ENCODE measurements around the gene SMURF1. TPM values are rescaled to one million over a fixed set of nuclear protein-coding genes. Genes with fewer than 3 reads are reported as not detected.

SMURF1 gene
- total RNA-seq, 2 experiments from 2014 or later, result 12.9 to 13.9 TPM

- H3K27ac Mint-ChIP-seq, result no peak overlapping the region
- CTCF ChIA-PET, result interaction anchor here (1.0 to 1.4 kb wide), 2 partner anchors 9 to 177 kb away, joined by 3 to 4 read pairs; no protein-coding TSS in a partner anchor
- no peak for DNase-seq
- ATAC-seq, result no peak
- peaks cover 21% of the 10 kb centered on the region for H3K4me1 Mint-ChIP-seq
- H3K9me3 Mint-ChIP-seq (ENCODE audit: low read depth), result no peaks in the 10 kb centered on the region
- no peaks in the 10 kb centered on the region for H3K27me3 Mint-ChIP-seq
- H3K36me3 Mint-ChIP-seq, result peaks cover 4% of the 10 kb centered on the region
- H3K4me3 Mint-ChIP-seq, result no peak overlapping the region
These were observed 8.0 kb downstream of the SMURF1 start for GRCh38 chr7:99135938-99136337.

GRCh38 chr7:99133766-99134564 is 9.9 kb downstream of the SMURF1 start:
- Mint-ChIP-seq H3K4me3 (no peak overlapping the region), H3K9me3 (ENCODE audit: low read depth) (no peaks in the 10 kb centered on the region), H3K27me3 (no peaks in the 10 kb centered on the region), H3K36me3 (no peaks in the 10 kb centered on the region), H3K27ac (no peak overlapping the region), H3K4me1 (peaks cover 12% of the 10 kb centered on the region)
- DNase-seq (no peak), ATAC-seq (no peak)
- CTCF ChIA-PET, result no interaction called here

GRCh38 chr7:99132595-99133321 is 11.2 kb downstream of the SMURF1 start:
- no peaks in the 10 kb centered on the region for H3K9me3 Mint-ChIP-seq (ENCODE audit: low read depth)
- no peak overlapping the region for H3K27ac Mint-ChIP-seq
- no peak overlapping the region for H3K4me3 Mint-ChIP-seq
- DNase-seq, result no peak
- no peaks in the 10 kb centered on the region for H3K36me3 Mint-ChIP-seq
- CTCF ChIA-PET, result no interaction called here
- no peak for ATAC-seq
- peaks cover 5% of the 10 kb centered on the region for H3K4me1 Mint-ChIP-seq
- H3K27me3 Mint-ChIP-seq, result no peaks in the 10 kb centered on the region

GRCh38 chr7:99131290-99131689 is 12.6 kb downstream of the SMURF1 start:
- CTCF ChIA-PET, result interaction anchor here (0.6 kb wide), 1 partner anchor 13 kb away, joined by 3 read pairs; no protein-coding TSS in a partner anchor
- Mint-ChIP-seq H3K36me3 (no peaks in the 10 kb centered on the region), H3K4me3 (no peak overlapping the region), H3K27ac (no peak overlapping the region), H3K4me1 (peaks cover 5% of the 10 kb centered on the region), H3K27me3 (no peaks in the 10 kb centered on the region), H3K9me3 (ENCODE audit: low read depth) (no peaks in the 10 kb centered on the region)
- ATAC-seq, result no peak
- DNase-seq, result no peak

- DNase-seq, result no peak
- Mint-ChIP-seq H3K27ac (no peak overlapping the region), H3K27me3 (no peaks in the 10 kb centered on the region), H3K9me3 (ENCODE audit: low read depth) (no peaks in the 10 kb centered on the region), H3K4me1 (peaks cover 5% of the 10 kb centered on the region), H3K36me3 (no peaks in the 10 kb centered on the region), H3K4me3 (no peak overlapping the region)
- ATAC-seq, result no peak
- CTCF ChIA-PET, result interaction anchor here (1.3 kb wide), 1 partner anchor 12 kb away, joined by 3 read pairs; no protein-coding TSS in a partner anchor
These were observed 14.4 kb downstream of the SMURF1 start for GRCh38 chr7:99129536-99129935.

- Mint-ChIP-seq H3K27me3 (no peaks in the 10 kb centered on the region), H3K9me3 (ENCODE audit: low read depth) (no peaks in the 10 kb centered on the region), H3K4me3 (no peak overlapping the region), H3K4me1 (peaks cover 3% of the 10 kb centered on the region), H3K36me3 (no peaks in the 10 kb centered on the region), H3K27ac (no peak overlapping the region)
- DNase-seq (no peak), ATAC-seq (no peak)
- CTCF ChIA-PET, result no interaction called here
These were observed 14.9 kb downstream of the SMURF1 start for GRCh38 chr7:99129001-99129400.

GRCh38 chr7:99128076-99128950 is 15.6 kb downstream of the SMURF1 start:
- Mint-ChIP-seq H3K4me1 (peaks cover 6% of the 10 kb centered on the region), H3K27me3 (no peaks in the 10 kb centered on the region), H3K9me3 (ENCODE audit: low read depth) (no peaks in the 10 kb centered on the region), H3K27ac (no peak overlapping the region), H3K36me3 (no peaks in the 10 kb centered on the region), H3K4me3 (no peak overlapping the region)
- DNase-seq (no peak), ATAC-seq (no peak)
- CTCF ChIA-PET, result no interaction called here

GRCh38 chr7:99127636-99128035 is 16.3 kb downstream of the SMURF1 start:
- Mint-ChIP-seq H3K4me1 (peaks cover 6% of the 10 kb centered on the region), H3K27me3 (no peaks in the 10 kb centered on the region), H3K4me3 (no peak overlapping the region), H3K36me3 (peaks cover 2% of the 10 kb centered on the region), H3K27ac (no peak overlapping the region), H3K9me3 (ENCODE audit: low read depth) (no peaks in the 10 kb centered on the region)
- ATAC-seq (no peak), DNase-seq (no peak)
- CTCF ChIA-PET, result no interaction called here

- Mint-ChIP-seq H3K4me1 (peaks cover 6% of the 10 kb centered on the region), H3K9me3 (ENCODE audit: low read depth) (no peaks in the 10 kb centered on the region), H3K27ac (no peak overlapping the region), H3K27me3 (no peaks in the 10 kb centered on the region), H3K4me3 (no peak overlapping the region), H3K36me3 (peaks cover 3% of the 10 kb centered on the region)
- no peak for DNase-seq
- no peak for ATAC-seq
- CTCF ChIA-PET, result no interaction called here
These were observed 16.9 kb downstream of the SMURF1 start for GRCh38 chr7:99126921-99127553.

GRCh38 chr7:99125505-99125865 is 18.4 kb downstream of the SMURF1 start:
- Mint-ChIP-seq H3K36me3 (peaks cover 8% of the 10 kb centered on the region), H3K4me3 (no peak overlapping the region), H3K4me1 (peaks cover 6% of the 10 kb centered on the region), H3K27ac (no peak overlapping the region), H3K9me3 (ENCODE audit: low read depth) (no peaks in the 10 kb centered on the region), H3K27me3 (no peaks in the 10 kb centered on the region)
- CTCF ChIA-PET, result no interaction called here
- ATAC-seq (no peak), DNase-seq (no peak)

GRCh38 chr7:99124751-99125504 is 19.0 kb downstream of the SMURF1 start:
- CTCF ChIA-PET, result no interaction called here
- no peak for ATAC-seq

GRCh38 chr7:99124236-99124635 is 19.7 kb downstream of the SMURF1 start:
- CTCF ChIA-PET, result no interaction called here
- Mint-ChIP-seq H3K9me3 (ENCODE audit: low read depth) (peaks cover 5% of the 10 kb centered on the region), H3K27me3 (no peaks in the 10 kb centered on the region), H3K4me3 (no peak overlapping the region), H3K27ac (no peak overlapping the region), H3K36me3 (peaks cover 17% of the 10 kb centered on the region), H3K4me1 (peaks cover 6% of the 10 kb centered on the region)
- DNase-seq (no peak), ATAC-seq (no peak)

More at GRCh38 chr7:99124751-99125504, 19.0 kb downstream of the SMURF1 start:
- peaks cover 12% of the 10 kb centered on the region for H3K36me3 Mint-ChIP-seq
- H3K27me3 Mint-ChIP-seq, result no peaks in the 10 kb centered on the region
- H3K27ac Mint-ChIP-seq, result no peak overlapping the region
- H3K4me3 Mint-ChIP-seq, result no peak overlapping the region
- no peak for DNase-seq
- peaks cover 3% of the 10 kb centered on the region for H3K9me3 Mint-ChIP-seq (ENCODE audit: low read depth)
- H3K4me1 Mint-ChIP-seq, result peaks cover 6% of the 10 kb centered on the region

Data from activated CD8-positive, alpha-beta memory T cell treated with anti-CD3 and anti-CD28 coated beads, Interleukin-2, amount 10 ng/mL, durations not matched to agents 7 days and 5 days (primary cell).